Measurements from ENCODE around the gene ZDHHC3.

The ZDHHC3 gene

GRCh38 chr3:44976002-44976815 lies at the start of gene ZDHHC3, which contains the start of gene EXOSC7:
Gene ZDHHC3 (minus strand): TSS chr3:44976174. CDS start chr3:44959436, 16,738 bp downstream.
Gene EXOSC7 (plus strand): TSS chr3:44976244. CDS start chr3:44976278, 34 bp downstream.
- peak; percentile 93 for DNase-seq

- no peak for DNase-seq
Measured at GRCh38 chr3:45024542-45025255, 48.7 kb upstream of the ZDHHC3 start.

GRCh38 chr3:45023675-45024074 lies 47.7 kb upstream of the ZDHHC3 start:
- no peak for DNase-seq

GRCh38 chr3:45021524-45022297 lies 45.7 kb upstream of the ZDHHC3 start:
- no peak for DNase-seq

- DNase-seq = peak; percentile 41
Measured at GRCh38 chr3:45020534-45020933, 44.6 kb upstream of the ZDHHC3 start.

GRCh38 chr3:45017821-45018220 lies 41.8 kb upstream of the ZDHHC3 start:
- no peak for DNase-seq

GRCh38 chr3:45016916-45017315 lies 40.9 kb upstream of the ZDHHC3 start:
- no peak for DNase-seq

GRCh38 chr3:45012577-45012976 lies 36.6 kb upstream of the ZDHHC3 start:
- DNase-seq = no peak

- DNase-seq = no peak
Measured at GRCh38 chr3:45011756-45012508, 36.0 kb upstream of the ZDHHC3 start.

- no peak for DNase-seq
Measured at GRCh38 chr3:45010811-45011333, 34.9 kb upstream of the ZDHHC3 start.

- no peak for DNase-seq
Measured at GRCh38 chr3:45009868-45010267, 33.9 kb upstream of the ZDHHC3 start.

- no peak for DNase-seq
Measured at GRCh38 chr3:45008117-45008516, 32.1 kb upstream of the ZDHHC3 start.

- no peak for DNase-seq
Measured at GRCh38 chr3:45007091-45007490, 31.1 kb upstream of the ZDHHC3 start.

GRCh38 chr3:45003859-45004258 lies 27.9 kb upstream of the ZDHHC3 start:
- no peak for DNase-seq

GRCh38 chr3:45003406-45003805 lies 27.4 kb upstream of the ZDHHC3 start:
- no peak for DNase-seq

GRCh38 chr3:45002720-45003119 lies 26.7 kb upstream of the ZDHHC3 start:
- no peak for DNase-seq

- DNase-seq = no peak
Measured at GRCh38 chr3:45002139-45002660, 26.2 kb upstream of the ZDHHC3 start.

- no peak for DNase-seq
Measured at GRCh38 chr3:45001738-45002137, 25.8 kb upstream of the ZDHHC3 start.

- DNase-seq = no peak
Measured at GRCh38 chr3:45000823-45001222, 24.8 kb upstream of the ZDHHC3 start.

- no peak for DNase-seq
Measured at GRCh38 chr3:44999782-45000181, 23.8 kb upstream of the ZDHHC3 start.

- no peak for DNase-seq
Measured at GRCh38 chr3:44996556-44996969, 20.6 kb upstream of the ZDHHC3 start.
